Measurements from ENCODE around the gene GRID1.

GRID1 gene

GRCh38 chr10:86293396-86293791 is 73.2 kb downstream of the GRID1 start:
- no peak overlapping the region for H3K4me3 ChIP-seq (replicated peaks; ENCODE audit: low read depth, low read length)
- TF ChIP-seq CTCF (IDR thresholded peaks at IDR 0.05; ENCODE audit: low read length, missing control alignments), result no peak
- no peak for DNase-seq (ENCODE audit: low read depth)

- H3K4me3 ChIP-seq (replicated peaks; ENCODE audit: low read depth, low read length), result no peak overlapping the region
- TF ChIP-seq CTCF (IDR thresholded peaks at IDR 0.05; ENCODE audit: low read length, missing control alignments), result no peak
- no peak for DNase-seq (ENCODE audit: low read depth)
Measured at GRCh38 chr10:86292462-86293395, 73.9 kb downstream of the GRID1 start.

- DNase-seq (ENCODE audit: low read depth), result no peak
- no peak for TF ChIP-seq CTCF (IDR thresholded peaks at IDR 0.05; ENCODE audit: low read length, missing control alignments)
- H3K4me3 ChIP-seq (replicated peaks; ENCODE audit: low read depth, low read length), result no peak overlapping the region
Measured at GRCh38 chr10:86291616-86292340, 74.8 kb downstream of the GRID1 start.

- no peak for TF ChIP-seq CTCF (IDR thresholded peaks at IDR 0.05; ENCODE audit: low read length, missing control alignments)
- no peak overlapping the region for H3K4me3 ChIP-seq (replicated peaks; ENCODE audit: low read depth, low read length)
- DNase-seq (ENCODE audit: low read depth), result no peak
Measured at GRCh38 chr10:86290933-86291615, 75.5 kb downstream of the GRID1 start.

- no peak for DNase-seq (ENCODE audit: low read depth)
- no peak overlapping the region for H3K4me3 ChIP-seq (replicated peaks; ENCODE audit: low read depth, low read length)
- no peak for TF ChIP-seq CTCF (IDR thresholded peaks at IDR 0.05; ENCODE audit: low read length, missing control alignments)
Measured at GRCh38 chr10:86289577-86289868, 77.1 kb downstream of the GRID1 start.

GRCh38 chr10:86288695-86289576 is 77.7 kb downstream of the GRID1 start:
- TF ChIP-seq CTCF (IDR thresholded peaks at IDR 0.05; ENCODE audit: low read length, missing control alignments), result no peak
- DNase-seq (ENCODE audit: low read depth), result no peak
- H3K4me3 ChIP-seq (replicated peaks; ENCODE audit: low read depth, low read length), result no peak overlapping the region

Measured in fibroblast of pulmonary artery (primary cell).